HG02885 (cell line): ENCODE results near the gene ANKMY2.

Experiments used
- ATAC-seq: cut with Tn5 transposase; IDR thresholded peaks from one replicate; pipeline ENCODE4 v1.9.1; 2021; ENCODE audit warnings: mild to moderate bottlenecking; ENCODE audit not compliant: unreplicated experiment, poor library complexity

The ANKMY2 gene

GRCh38 chr7:16586081-16586874 lies 59.3 kb downstream of the ANKMY2 start:
- no peak for ATAC-seq

GRCh38 chr7:16585540-16585939 lies 60.0 kb downstream of the ANKMY2 start:
- ATAC-seq, result no peak

DNA sequence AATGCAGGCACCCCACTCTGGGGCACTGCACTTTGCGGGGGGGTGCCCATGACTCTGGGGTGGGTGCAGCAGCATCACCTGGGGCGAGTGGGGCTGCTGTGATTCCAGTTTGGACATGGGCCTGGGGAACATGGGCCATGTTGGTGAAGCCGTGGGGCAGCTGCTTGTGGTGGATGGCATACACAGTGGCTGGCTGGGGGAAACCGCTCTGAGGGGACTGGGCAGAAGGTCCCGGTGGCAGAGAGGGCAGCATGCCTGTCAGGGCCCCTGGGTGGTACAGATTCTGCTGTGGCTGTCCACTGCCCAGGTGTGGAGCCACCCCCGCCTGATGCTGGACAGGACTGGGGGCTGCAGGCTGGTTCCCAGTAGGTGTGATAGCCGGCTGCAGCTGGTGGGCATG lies 61.7 kb downstream of the ANKMY2 start:
- ATAC-seq, result no peak

DNA sequence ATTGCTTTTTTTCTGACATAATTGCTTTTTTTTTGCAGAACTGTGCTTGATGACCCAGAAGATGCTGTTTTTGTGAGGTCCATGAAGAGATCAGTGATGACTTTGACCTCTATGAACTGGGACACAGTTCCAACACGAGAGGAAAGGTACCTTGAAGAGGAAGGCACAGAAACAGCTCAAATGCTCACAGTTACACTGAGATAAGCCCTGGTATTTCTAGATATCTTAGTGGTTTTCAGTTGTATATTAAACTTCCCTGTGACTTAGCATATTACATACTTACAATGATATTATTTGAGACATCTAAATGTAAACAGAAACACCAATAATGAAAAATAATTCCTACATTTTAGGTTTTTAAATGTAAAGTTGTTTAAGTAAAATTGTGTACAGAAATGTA lies 64.3 kb downstream of the ANKMY2 start:
- no peak for ATAC-seq

DNA sequence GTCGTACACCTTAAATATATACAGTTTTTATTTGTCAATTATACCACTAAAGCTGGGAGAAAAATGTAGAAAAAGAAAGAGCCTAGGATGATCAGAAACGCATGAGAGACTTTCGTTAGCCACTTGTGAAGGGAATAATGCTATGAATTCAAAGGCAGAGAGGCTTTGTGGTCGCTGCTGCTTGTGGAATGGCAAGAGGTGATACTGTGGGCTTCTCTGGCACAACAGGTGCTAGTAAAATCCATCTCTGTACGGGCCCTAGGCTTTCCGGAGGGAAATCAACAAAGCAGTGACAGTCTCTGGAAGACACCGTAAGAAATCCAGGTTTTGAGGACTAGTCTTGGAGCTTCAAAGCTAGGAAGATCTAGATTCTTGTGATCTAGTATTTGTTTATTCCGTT lies 66.3 kb downstream of the ANKMY2 start:
- ATAC-seq, result no peak

- no peak for ATAC-seq
Observed at GRCh38 chr7:16571941-16572340, 73.6 kb downstream of the ANKMY2 start.

DNA sequence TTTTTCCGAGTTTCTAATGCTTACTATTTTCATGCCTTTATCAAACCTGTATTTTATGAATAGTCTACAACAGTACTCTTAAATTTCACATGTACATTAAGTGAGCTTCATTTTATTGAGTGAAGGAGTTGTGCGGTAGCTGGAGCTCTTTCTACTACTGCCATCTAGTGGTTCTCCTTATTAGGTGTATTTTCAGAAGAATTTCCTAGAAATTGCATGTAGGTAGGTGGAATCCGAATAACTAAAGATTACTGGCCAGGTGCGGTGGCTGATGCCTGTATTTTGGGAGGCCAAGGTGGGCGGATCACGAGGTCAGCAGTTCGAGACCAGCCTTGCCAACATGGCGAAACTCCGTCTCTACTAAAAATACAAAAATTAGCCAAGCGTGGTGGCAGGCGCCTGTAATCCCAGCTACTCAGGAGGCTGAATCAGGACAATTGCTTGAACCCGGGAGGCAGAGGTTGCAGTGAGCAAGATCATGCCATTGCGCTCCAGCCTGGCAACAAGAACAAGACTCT lies 80.6 kb downstream of the ANKMY2 start:
- ATAC-seq, result peak; percentile 72

- ATAC-seq, result no peak
Observed at GRCh38 chr7:16564023-16564380, 81.6 kb downstream of the ANKMY2 start.

GRCh38 chr7:16563281-16564022 lies 82.1 kb downstream of the ANKMY2 start:
- ATAC-seq, result peak; percentile 87

DNA sequence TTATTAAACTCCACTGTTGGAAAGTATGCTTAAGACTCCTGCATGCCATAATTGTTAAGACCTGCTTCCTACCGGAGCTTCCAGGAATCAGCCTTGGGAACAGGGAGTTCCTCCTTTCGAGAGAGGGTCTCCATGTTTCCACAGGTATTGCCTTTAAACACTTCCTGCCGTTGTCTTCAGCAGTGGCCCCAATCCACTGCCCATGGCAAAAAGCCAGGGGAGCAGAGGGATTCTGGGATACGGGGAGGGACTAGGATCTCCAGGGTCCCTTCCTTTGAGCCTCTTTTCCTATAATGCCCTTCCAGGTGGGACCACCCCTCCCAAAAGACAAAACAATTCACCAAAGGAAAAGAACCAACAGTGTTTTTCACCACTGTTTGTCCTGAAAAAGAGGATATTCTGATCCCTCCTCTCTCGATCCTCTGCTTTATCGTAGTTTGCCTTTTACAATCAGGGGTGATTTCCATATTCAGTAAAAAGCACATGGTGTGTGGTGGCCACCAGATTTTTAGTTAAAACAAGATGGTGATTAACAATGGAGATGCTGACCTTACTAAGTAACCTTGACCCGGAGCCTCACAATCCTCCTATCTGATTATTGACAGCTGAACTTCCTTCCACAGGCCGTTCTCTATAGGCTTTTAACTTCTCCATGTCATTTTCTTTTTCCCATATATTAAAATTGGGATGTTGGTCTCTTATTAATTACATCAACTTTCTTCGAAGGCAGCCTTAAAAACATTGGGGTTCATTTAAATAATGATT lies 82.9 kb downstream of the ANKMY2 start:
- ATAC-seq, result no peak

DNA sequence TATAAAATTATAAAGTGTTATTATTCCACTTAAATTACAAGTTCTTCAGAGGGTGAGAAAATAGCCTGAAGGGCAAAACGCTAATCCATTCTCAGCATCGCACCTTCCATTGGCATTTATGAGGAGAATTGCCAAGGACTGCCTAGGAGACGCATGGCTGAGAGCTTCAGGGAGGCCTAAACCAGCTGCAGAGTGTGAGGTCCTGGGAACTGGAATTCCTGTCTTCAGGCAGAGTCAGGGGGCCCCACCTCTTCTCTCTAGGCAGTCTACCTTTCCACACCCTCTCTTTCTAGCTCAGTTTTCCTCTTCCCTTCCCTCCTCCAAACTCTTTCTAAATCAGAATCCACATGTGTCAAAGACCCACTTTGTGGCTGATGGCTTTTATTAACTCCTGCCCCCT lies 83.6 kb downstream of the ANKMY2 start:
- no peak for ATAC-seq

GRCh38 chr7:16559497-16560179 lies 85.9 kb downstream of the ANKMY2 start:
- no peak for ATAC-seq

DNA sequence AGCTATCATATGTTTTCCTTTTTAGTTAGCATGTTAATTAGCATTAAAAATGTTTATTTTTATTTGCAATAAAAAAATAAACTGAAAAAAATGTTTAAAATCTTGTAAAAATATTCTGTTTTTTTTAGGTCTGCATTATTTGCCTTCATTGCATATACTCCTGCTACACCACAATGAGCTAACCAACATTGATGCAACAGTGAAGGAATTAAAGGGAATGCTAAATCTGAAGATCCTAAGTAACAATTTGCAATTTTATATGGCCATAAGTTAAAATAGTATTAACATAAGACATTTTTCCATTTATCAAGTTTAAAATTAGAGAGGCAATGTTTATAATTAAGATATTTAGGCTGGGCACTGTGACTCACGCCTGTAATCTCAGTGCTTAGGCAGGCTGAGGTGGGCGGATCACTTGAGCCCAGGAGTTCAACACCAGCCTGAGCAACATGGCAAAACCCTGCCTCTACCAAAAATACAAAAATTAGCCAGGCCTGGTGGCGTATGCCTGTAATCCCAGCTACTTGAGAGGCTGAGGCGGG lies 86.7 kb downstream of the ANKMY2 start:
- no peak for ATAC-seq

- no peak for ATAC-seq
Observed at GRCh38 chr7:16556359-16556758, 89.2 kb downstream of the ANKMY2 start.

DNA sequence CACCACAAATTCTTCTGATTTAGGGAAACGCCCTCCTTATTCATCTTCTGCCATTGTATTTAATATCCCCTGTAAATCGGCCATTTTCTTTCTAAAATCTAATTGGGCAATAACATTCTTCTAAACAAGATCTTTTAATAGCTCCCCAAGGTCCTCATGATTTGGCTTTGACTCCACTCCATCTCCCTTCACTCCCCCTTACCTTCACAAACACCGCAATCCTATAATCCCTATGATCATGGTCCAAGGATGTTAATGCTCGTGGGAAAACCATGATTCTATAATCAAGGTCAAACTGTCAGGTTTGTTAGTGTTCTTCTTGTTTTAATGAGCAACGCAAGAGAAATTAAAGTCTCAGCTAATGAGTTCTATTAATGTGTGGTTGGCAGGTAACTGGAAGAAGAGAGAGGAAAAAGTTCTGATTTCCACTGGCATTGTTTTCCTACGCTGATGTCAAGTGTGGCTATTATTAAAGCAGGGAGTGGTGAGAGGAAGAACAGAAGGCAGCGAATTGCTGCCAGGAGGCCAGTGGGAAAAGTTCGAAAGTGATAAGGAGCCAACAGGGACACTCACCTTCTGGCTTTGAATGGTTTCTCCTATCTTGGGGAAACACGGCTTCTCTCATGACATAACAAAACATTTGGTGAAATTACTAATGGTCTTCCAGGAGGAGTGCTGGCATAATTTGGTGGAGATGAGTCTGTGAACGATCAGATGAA lies 90.9 kb downstream of the ANKMY2 start:
- ATAC-seq, result no peak

- no peak for ATAC-seq
Observed at GRCh38 chr7:16550671-16551070, 94.9 kb downstream of the ANKMY2 start.
